GM12878 (cell line): ENCODE data around the gene CDHR2. TPM values are rescaled to one million over a fixed set of nuclear protein-coding genes. Genes with fewer than 3 reads are reported as not detected.

Source experiments
- ATAC-seq: fragments of 200-7000 bp; cut with Tn5 transposase; 3 replicates; pipeline ENCODE4 v1.9.1; 2020; ENCODE audit warnings: mild to moderate bottlenecking, moderate library complexity
- BruUV-seq: library from RNA; stranded (reverse); fragments of 400-500 nt; replicated peaks from 2 replicates; lab custom pipeline; 2021; lab: Mats Ljungman, UMichigan
- CTCF ChIA-PET: fragments of 300-600 bp; sonication (Branson Sonifier 250); formaldehyde crosslinking; extraction: SDS; loops from one replicate; lab custom pipeline; 2021; ENCODE audit warnings: inconsistent platforms; lab: Yijun Ruan, JAX
- POLR2A ChIA-PET: fragments of 350-600 bp; formaldehyde crosslinking; extraction: SDS; loops from one replicate; lab custom pipeline; 2021; ENCODE audit warnings: inconsistent platforms; lab: Charles Lee
- RAD21 ChIA-PET: fragments of 300-600 bp; sonication (Branson Sonifier 250); formaldehyde crosslinking; loops from one replicate; lab custom pipeline; 2023; ENCODE audit warnings: antibody characterized with exemption; ENCODE audit not compliant: unreplicated experiment; lab: Charles Lee
- SMC1A ChIA-PET: fragments of 300-600 bp; sonication (Branson Sonifier 250); formaldehyde crosslinking; loops from one replicate; lab custom pipeline; 2023; ENCODE audit not compliant: unreplicated experiment, uncharacterized antibody; lab: Charles Lee
- DNase-seq: peaks from one replicate; pipeline ENCODE4 v3.0.0-alpha.2; 2011; ENCODE audit warnings: low read depth, low spot score
- FAIRE-seq: peaks from 3 replicates; lab custom pipeline; 2011; peaks lifted over from hg19 to GRCh38; lab: Jason Lieb, UNC
- H2AFZ ChIP-seq: 2 replicates; pipeline ENCODE4 v1.6.0; 2011; ENCODE audit warnings: low read depth, low read length, control low read depth; ENCODE audit not compliant: control insufficient read depth
- H3K27ac ChIP-seq: 2 replicates; pipeline ENCODE4 v1.5.1; 2011; ENCODE audit warnings: control low read depth; ENCODE audit not compliant: control insufficient read depth, insufficient read depth
- H3K27me3 ChIP-seq, 2 experiments: replicated peaks in 1 of 2; 2 replicates each; pipeline versions ENCODE4 v1.6.0 to v1.6.1; 2011; ENCODE audit warnings: low read length in 1 of 2; ENCODE audit not compliant: control insufficient read depth in 2 of 2, insufficient read depth in 2 of 2
- H3K36me3 ChIP-seq, 2 experiments: 2 replicates each; pipeline ENCODE4 v1.5.1; 2011; ENCODE audit warnings: low read length in 1 of 2; ENCODE audit not compliant: control insufficient read depth in 2 of 2, insufficient read depth in 2 of 2
- H3K4me1 ChIP-seq: 2 replicates; pipeline ENCODE4 v1.6.1; 2011; ENCODE audit warnings: mild to moderate bottlenecking, low read length, moderate library complexity, mixed read lengths; ENCODE audit not compliant: control insufficient read depth, insufficient read depth
- H3K4me2 ChIP-seq: 2 replicates; pipeline ENCODE4 v1.6.0; 2011; ENCODE audit warnings: control low read depth; ENCODE audit not compliant: control insufficient read depth, insufficient read depth
- H3K4me3 ChIP-seq: fragments of 200-600 bp; sonication (generic); 2 replicates; pipeline ENCODE4 v1.5.1; 2016
- H3K79me2 ChIP-seq: 2 replicates; pipeline ENCODE4 v1.6.0; 2011; ENCODE audit warnings: low read length; ENCODE audit not compliant: control insufficient read depth, insufficient read depth
- H3K9ac ChIP-seq: 2 replicates; pipeline ENCODE4 v1.8.0; 2011; ENCODE audit warnings: low read length, control low read depth, mixed read lengths; ENCODE audit not compliant: control insufficient read depth, insufficient read depth
- H3K9me3 ChIP-seq: replicated peaks from 3 replicates; pipeline ENCODE4 v1.5.1; 2011; ENCODE audit warnings: mild to moderate bottlenecking, low read length; ENCODE audit not compliant: control insufficient read depth, insufficient read depth
- H4K20me1 ChIP-seq: 2 replicates; pipeline ENCODE4 v1.6.0; 2011; ENCODE audit not compliant: control insufficient read depth, insufficient read depth
- BMI1 ChIP-seq: fragments of 450-650 bp; IDR thresholded peaks from 2 replicates; pipeline ENCODE4 v1.6.1; 2016; ENCODE audit warnings: mild to moderate bottlenecking, moderate library complexity, borderline replicate concordance
- KAT2A ChIP-seq: conservative IDR thresholded peaks from 2 replicates; pipeline ENCODE4 v1.6.1; 2011; ENCODE audit warnings: low read depth, low read length; ENCODE audit not compliant: control insufficient read depth
- PKNOX1 ChIP-seq: fragments of 450-650 bp; IDR thresholded peaks from 2 replicates; pipeline ENCODE4 v1.6.1; 2016; ENCODE audit warnings: mild to moderate bottlenecking
- RUNX3 ChIP-seq: IDR thresholded peaks from 2 replicates; pipeline ENCODE4 v1.6.1; 2012; ENCODE audit warnings: low read length, inconsistent platforms
- SPI1 ChIP-seq: IDR thresholded peaks from 2 replicates; pipeline ENCODE4 v1.6.1; 2011; ENCODE audit warnings: low read depth, mild to moderate bottlenecking, low read length, moderate library complexity, borderline replicate concordance; ENCODE audit not compliant: insufficient read depth
- TCF12 ChIP-seq: IDR thresholded peaks from 2 replicates; pipeline ENCODE4 v1.6.1; 2011; ENCODE audit warnings: low read depth, mild to moderate bottlenecking, low read length
- YY1 ChIP-seq: IDR thresholded peaks from 2 replicates; pipeline ENCODE4 v1.6.1; 2011; ENCODE audit warnings: low read depth, mild to moderate bottlenecking, low read length
- ZNF207 ChIP-seq: fragments of 450-650 bp; IDR thresholded peaks from 2 replicates; pipeline ENCODE4 v1.6.1; 2014; ENCODE audit warnings: antibody characterized with exemption, mild to moderate bottlenecking, borderline replicate concordance
- ZNF687 ChIP-seq: fragments of 450-650 bp; IDR thresholded peaks from 2 replicates; pipeline ENCODE4 v1.6.1; 2017; ENCODE audit warnings: mild to moderate bottlenecking, moderate library complexity
- WGBS: methylation state at CpG from one replicate; pipeline ENCODE4 v1.1.6; 2016; ENCODE audit warnings: low lambda C conversion rate; ENCODE audit not compliant: insufficient replicate concordance, insufficient coverage; ENCODE audit errors: missing lambda C conversion rate; 5-methylcytosine and 5-hydroxymethylcytosine counted together
- in situ Hi-C: fragments of 300-500 bp; cut with MboI; formaldehyde crosslinking; loops from 9 replicates; pipeline ENCODE4 v1.14.3; 2018; ENCODE audit warnings: mixed read lengths
- intact Hi-C: fragments of 100-400 bp; cut with micrococcal nuclease; formaldehyde crosslinking; loops from one replicate; pipeline ENCODE4 v1.14.2; 2022; ENCODE audit not compliant: unreplicated experiment
- polyA plus RNA-seq, 11 experiments: library from polyadenylated mRNA; depleted of rRNA in 4 of 11; unstranded in 6 of 11; stranded (reverse) in 5 of 11; fragments of >200 nt; fragmentation: Nextera tagmentation in 4 of 11; fragmentation: Illumina TruSeq in 1 of 11; extraction: Ambion mirVana in 4 of 11; extraction: Trizol in 1 of 11; gene quantifications; 1 replicate in 1 of 11; 2 replicates in 10 of 11; pipeline versions ENCODE4 v1.2.1 to v1.2.3, GENCODE V29; 2011 to 2016; ENCODE audit warnings: inconsistent platforms in 2 of 11, missing spikeins in 2 of 11, low read depth in 1 of 11
- total RNA-seq, 4 experiments: library from RNA; depleted of rRNA in 3 of 4; stranded (reverse); fragments of >200 nt in 3 of 4; fragmentation: Illumina TruSeq in 1 of 4; extraction: Trizol in 1 of 4; gene quantifications; 2 replicates each; pipeline versions ENCODE4 v1.2.1 to v1.2.3, GENCODE V29; 2013 to 2021

The CDHR2 gene
- total and polyA plus RNA-seq, 10 of the 15 experiments (the other 5 are each of a cell fraction or from before 2014, with no cell fraction given), result 0.03 to 0.46 (median 0.06) TPM; not detected in 5

GRCh38 chr5:176639981-176640380 is 90.8 kb downstream of the CDHR2 start (continued):
- no peak for TF ChIP-seq PKNOX1

- no peak overlapping the region for H3K4me2 ChIP-seq
- SMC1A ChIA-PET, result no interaction called here
- TF ChIP-seq PKNOX1 (no peak), BMI1 (no peak), ZNF687 (no peak), RUNX3 (no peak), YY1 (no peak), KAT2A (no peak), ZNF207 (no peak), TCF12 (no peak), SPI1 (no peak)
- CTCF ChIA-PET, result interaction anchor here (0.6 kb wide), 1 partner anchor 408 kb away, joined by 4 read pairs; no protein-coding TSS in a partner anchor
- no peak overlapping the region for H3K4me3 ChIP-seq
- DNase-seq (no peak), FAIRE-seq (no peak), ATAC-seq (no peak)
- H3K79me2 ChIP-seq, result no peaks in the 10 kb centered on the region
- BruUV-seq, result no TSS peak
- H3K36me3 ChIP-seq, result no peaks in the 10 kb centered on the region
- no peaks in the 10 kb centered on the region for H3K9me3 ChIP-seq
- POLR2A ChIA-PET, result no interaction called here
- no peaks in the 10 kb centered on the region for H3K4me1 ChIP-seq
- H3K27me3 ChIP-seq, result no peaks in the 10 kb centered on the region
- no peak overlapping the region for H3K27ac ChIP-seq
- no peaks in the 10 kb centered on the region for H4K20me1 ChIP-seq
- intact Hi-C loops (loop anchor here (10.0 kb wide), 1 partner anchor 226 kb away; the partner anchor contains the start of gene CLTB), in situ Hi-C loops (no loop called here)
- RAD21 ChIA-PET, result no interaction called here
- H2AFZ ChIP-seq, result no peak overlapping the region
- 2% methylated on average over 4 of the region's 4 CpGs for WGBS
- no peak overlapping the region for H3K9ac ChIP-seq
Observed at GRCh38 chr5:176640616-176641015, 91.5 kb downstream of the CDHR2 start.
